Vagina (tissue), 2 donors: ENCODE results near the gene RAD23A. TPM values are rescaled to one million over a fixed set of nuclear protein-coding genes. Genes with fewer than 3 reads are reported as not detected.
"Not testable (repeated sequence)": the region's sequence is repeated elsewhere in the genome, so short reads cannot be mapped to it uniquely, and the experiment has no call there.

ENCODE experiments used
- DNase-seq, 2 donors: peaks; one replicate each; pipeline ENCODE4 v3.0.0-alpha.2; 2017; ENCODE audit errors: extremely low spot score in 2 of 2
- H3K27ac ChIP-seq: fragments of 200-600 bp; sonication (generic); one replicate; pipeline ENCODE4 v1.5.1; 2019
- H3K27me3 ChIP-seq: fragments of 200-600 bp; sonication (generic); one replicate; pipeline ENCODE4 v1.5.1; 2019
- H3K36me3 ChIP-seq, 2 donors: fragments of 200-600 bp; sonication (generic); one replicate each; pipeline ENCODE4 v1.5.1; 2017 to 2019
- H3K4me1 ChIP-seq: fragments of 200-600 bp; sonication (generic); one replicate; pipeline ENCODE4 v1.5.1; 2019
- H3K4me3 ChIP-seq, 2 donors: fragments of 200-600 bp; sonication (generic); 1 replicate in 1 of 2; 2 replicates in 1 of 2; pipeline ENCODE4 v1.5.1; 2016 to 2019
- H3K9me3 ChIP-seq: fragments of 200-600 bp; sonication (generic); one replicate; pipeline ENCODE4 v1.5.1; 2019
- CTCF ChIP-seq, 3 experiments: fragments of 450-650 bp in 2 of 3; fragments of 200-600 bp in 1 of 3; sonication (generic) in 1 of 3; IDR thresholded peaks; one replicate each; pipeline ENCODE4 v1.5.1; 2017 to 2019; ENCODE audit warnings: antibody characterized with exemption in 3 of 3, mild to moderate bottlenecking in 2 of 3, moderate library complexity in 2 of 3
- POLR2A ChIP-seq, 2 donors: fragments of 450-650 bp; IDR thresholded peaks; one replicate each; pipeline ENCODE4 v1.6.1; 2017; ENCODE audit warnings: antibody characterized with exemption in 2 of 2, mild to moderate bottlenecking in 2 of 2, moderate library complexity in 2 of 2
- POLR2AphosphoS5 ChIP-seq, 2 donors: sonication (generic); formaldehyde crosslinking; IDR thresholded peaks; one replicate each; pipeline ENCODE4 v1.9.0; 2017; ENCODE audit warnings: antibody characterized with exemption in 2 of 2, mild to moderate bottlenecking in 2 of 2, low read depth in 1 of 2; ENCODE audit not compliant: insufficient read depth in 1 of 2
- intact Hi-C: fragments of 100-400 bp; cut with DNase I; formaldehyde crosslinking; loops from one replicate; pipeline ENCODE4 v1.15.1; 2023
- total RNA-seq: library from RNA; depleted of rRNA; stranded (reverse); fragments of >200 nt; gene quantifications from one replicate; pipeline ENCODE4 v1.2.3, GENCODE V29; 2016

Gene RAD23A
- total RNA-seq, 1 donor from 2014 or later = 85.9 TPM

DNA sequence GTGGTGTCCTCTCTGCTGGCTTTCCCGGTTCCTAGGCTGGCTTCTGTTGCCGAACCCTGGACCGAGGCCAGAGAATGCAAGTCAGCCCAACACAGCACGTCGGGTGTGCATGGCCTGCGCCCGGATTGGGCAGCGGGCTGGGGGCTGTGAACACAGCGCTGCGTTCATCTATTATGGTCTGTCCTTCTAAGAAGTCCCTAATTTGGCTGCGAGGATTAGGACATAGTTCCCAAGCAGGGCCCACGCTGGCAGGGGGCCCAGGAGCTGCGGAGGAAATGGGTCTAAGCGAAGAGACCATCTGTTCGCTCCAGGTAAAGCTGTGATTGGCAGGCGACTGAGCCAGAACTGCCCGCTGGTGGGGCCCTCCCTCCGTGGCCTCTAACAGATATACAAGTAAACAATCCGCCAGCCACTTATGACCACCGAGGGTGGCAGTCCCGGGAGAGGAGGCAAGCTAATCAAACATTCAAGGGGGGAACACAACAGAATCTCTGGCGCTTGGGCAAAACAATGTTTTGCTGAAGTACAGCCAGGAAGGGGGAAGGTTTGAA, 32.6 kb upstream of the RAD23A start:
- no peaks in the 10 kb centered on the region for H3K36me3 ChIP-seq
- no peaks in the 10 kb centered on the region for H3K27me3 ChIP-seq
- peak overlapping the region; percentile 69 for H3K27ac ChIP-seq
- DNase-seq = no peak
- TF ChIP-seq POLR2AphosphoS5 (IDR thresholded peaks at IDR 0.05; ENCODE audit: insufficient read depth in 1 of 2, low read depth in 1 of 2) (peak; percentile 17 to 66), CTCF (IDR thresholded peaks at IDR 0.05) (no peak)
- intact Hi-C loops = no loop called here
- H3K4me3 ChIP-seq = peak overlapping the region; percentile 27 to 30
- no peaks in the 10 kb centered on the region for H3K9me3 ChIP-seq
- peaks cover 28% of the 10 kb centered on the region for H3K4me1 ChIP-seq

- no peaks in the 10 kb centered on the region for H3K9me3 ChIP-seq
- H3K4me3 ChIP-seq = no peak overlapping the region
- TF ChIP-seq POLR2AphosphoS5 (IDR thresholded peaks at IDR 0.05; ENCODE audit: insufficient read depth in 1 of 2, low read depth in 1 of 2) (no peak), CTCF (IDR thresholded peaks at IDR 0.05) (no peak), POLR2A (IDR thresholded peaks at IDR 0.05) (no peak)
- H3K36me3 ChIP-seq = no peaks in the 10 kb centered on the region
- intact Hi-C loops = no loop called here
- H3K27me3 ChIP-seq = no peaks in the 10 kb centered on the region
- no peak for DNase-seq
- H3K27ac ChIP-seq = peak overlapping the region; percentile 69
- H3K4me1 ChIP-seq = peaks cover 33% of the 10 kb centered on the region
Measured at GRCh38 chr19:12913851-12914690, 31.6 kb upstream of the RAD23A start.

DNA sequence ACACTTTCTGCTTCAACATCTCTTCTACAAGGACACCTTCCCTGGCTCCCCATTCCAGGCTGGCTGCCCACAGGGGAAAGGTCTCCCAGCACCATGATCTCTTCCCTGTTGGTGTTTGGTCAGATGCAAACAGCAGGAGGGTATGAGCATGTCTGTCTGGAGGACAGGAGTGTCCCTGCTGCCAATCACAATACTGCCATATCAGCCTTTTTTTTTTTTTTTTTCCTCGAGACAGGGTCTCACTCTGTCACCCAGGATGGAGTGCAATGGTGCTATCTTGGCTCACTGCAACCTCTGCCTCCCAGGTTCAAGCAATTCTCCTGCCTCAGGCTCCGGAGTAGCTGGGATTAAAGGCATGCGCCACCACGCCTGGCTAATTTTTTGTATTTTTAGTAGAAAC, 29.8 kb upstream of the RAD23A start:
- H3K27ac ChIP-seq, H3K36me3 ChIP-seq, intact Hi-C loops, H3K9me3 ChIP-seq, DNase-seq, H3K27me3 ChIP-seq, H3K4me3 ChIP-seq: not testable (repeated sequence)
- peaks cover 34% of the 10 kb centered on the region for H3K4me1 ChIP-seq

- Histone ChIP-seq H3K27me3 (no peaks in the 10 kb centered on the region), H3K9me3 (no peaks in the 10 kb centered on the region), H3K4me1 (peaks cover 19% of the 10 kb centered on the region), H3K27ac (no peak overlapping the region), H3K4me3 (no peak overlapping the region), H3K36me3 (peaks cover 0 to 10% of the 10 kb centered on the region in 2 donors)
- intact Hi-C loops = no loop called here
- no peak for DNase-seq
- TF ChIP-seq POLR2A (IDR thresholded peaks at IDR 0.05) (no peak), POLR2AphosphoS5 (IDR thresholded peaks at IDR 0.05; ENCODE audit: insufficient read depth in 1 of 2, low read depth in 1 of 2) (no peak), CTCF (IDR thresholded peaks at IDR 0.05) (no peak)
Measured at GRCh38 chr19:12918253-12918652, 27.4 kb upstream of the RAD23A start.

DNA sequence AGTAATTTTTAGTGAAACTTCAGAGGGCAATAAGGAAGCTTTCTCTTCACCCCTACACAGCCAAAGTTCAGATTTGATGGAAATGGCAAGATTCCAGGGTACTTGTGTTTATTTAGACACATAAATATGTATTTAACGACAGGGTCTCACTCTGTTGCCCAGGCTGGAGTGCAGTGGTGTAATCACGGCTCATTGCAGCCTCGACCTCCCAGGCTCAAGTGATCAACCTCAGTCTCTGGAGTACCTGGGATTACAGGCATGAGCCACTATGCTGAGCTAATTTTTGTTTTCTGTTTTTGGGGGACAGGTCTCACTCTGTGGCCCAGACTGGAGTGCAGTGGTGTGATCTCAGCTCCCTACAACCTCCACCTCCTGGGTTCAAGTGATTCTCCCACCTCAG, 24.6 kb upstream of the RAD23A start:
- TF ChIP-seq POLR2AphosphoS5 (IDR thresholded peaks at IDR 0.05; ENCODE audit: insufficient read depth in 1 of 2, low read depth in 1 of 2) (no peak), POLR2A (IDR thresholded peaks at IDR 0.05) (no peak), CTCF (IDR thresholded peaks at IDR 0.05) (no peak)
- no peak overlapping the region for H3K27ac ChIP-seq
- DNase-seq = no peak

More for the DNA sequence above, 24.6 kb upstream of the RAD23A start:
- no peak overlapping the region for H3K4me3 ChIP-seq
- H3K9me3 ChIP-seq = no peaks in the 10 kb centered on the region
- H3K36me3 ChIP-seq = peaks cover 8 to 38% of the 10 kb centered on the region in 2 donors
- intact Hi-C loops = no loop called here
- H3K27me3 ChIP-seq = no peaks in the 10 kb centered on the region
- H3K4me1 ChIP-seq = peaks cover 6% of the 10 kb centered on the region
